Raji (cell line): Measurements from ENCODE around the gene HAUS6.

ENCODE experiments used
- POLR2A ChIP-seq: IDR thresholded peaks from 2 replicates; pipeline ENCODE4 v1.6.1; 2011; ENCODE audit warnings: low read depth, low read length, control low read depth; ENCODE audit not compliant: insufficient read depth

Gene HAUS6

GRCh38 chr9:19124430-19124793 lies 21.7 kb upstream of the HAUS6 start:
- TF ChIP-seq POLR2A: no peak

- TF ChIP-seq POLR2A: no peak
Observed at GRCh38 chr9:19122490-19123042, 19.9 kb upstream of the HAUS6 start.

GRCh38 chr9:19120877-19121276 lies 18.2 kb upstream of the HAUS6 start:
- no peak for TF ChIP-seq POLR2A

GRCh38 chr9:19119801-19120440 lies 17.2 kb upstream of the HAUS6 start:
- TF ChIP-seq POLR2A: no peak

GRCh38 chr9:19119246-19119645 lies 16.5 kb upstream of the HAUS6 start:
- no peak for TF ChIP-seq POLR2A

GRCh38 chr9:19117039-19117716 lies 14.5 kb upstream of the HAUS6 start:
- no peak for TF ChIP-seq POLR2A

- no peak for TF ChIP-seq POLR2A
Observed at GRCh38 chr9:19116107-19116790, 13.5 kb upstream of the HAUS6 start.

GRCh38 chr9:19114680-19115270 lies 12.1 kb upstream of the HAUS6 start:
- TF ChIP-seq POLR2A: no peak

- TF ChIP-seq POLR2A: no peak
Observed at GRCh38 chr9:19113964-19114679, 11.4 kb upstream of the HAUS6 start.

- TF ChIP-seq POLR2A: no peak
Observed at GRCh38 chr9:19108038-19108437, 5.3 kb upstream of the HAUS6 start.

- TF ChIP-seq POLR2A: no peak
Observed at GRCh38 chr9:19104515-19105282, 2.0 kb upstream of the HAUS6 start.

GRCh38 chr9:19102181-19102630 lies 498 bp downstream of the HAUS6 start:
- TF ChIP-seq POLR2A: no peak

GRCh38 chr9:19101203-19101602 lies 1.5 kb downstream of the HAUS6 start:
- no peak for TF ChIP-seq POLR2A
